C4-2B (cell line): Measurements from ENCODE around the gene BCORL1.

Experiments used
- CTCF ChIP-seq: fragments of 450-650 bp; conservative IDR thresholded peaks from 2 replicates; pipeline ENCODE4 v1.5.1; 2017; ENCODE audit warnings: mild to moderate bottlenecking
- ZFX ChIP-seq: fragments of 450-650 bp; IDR thresholded peaks from 2 replicates; pipeline ENCODE4 v1.6.1; 2017

GRCh38 chrX:130058652-130059051 lies 76.2 kb downstream of the BCORL1 start:
- TF ChIP-seq CTCF = no peak
- no peak for TF ChIP-seq ZFX
